CD4-positive, alpha-beta memory T cell (primary cell): ENCODE measurements around the gene NBEA. TPM values are rescaled to one million over a fixed set of nuclear protein-coding genes. Genes with fewer than 3 reads are reported as not detected.
A peak's percentile ranks its signal among the peaks of the same experiment; 100 is the strongest.

Experiments used
- CTCF ChIA-PET: fragments of 350-600 bp; sonication (Branson Sonifier 250); formaldehyde crosslinking; loops from one replicate; lab custom pipeline; 2021; ENCODE audit warnings: inconsistent platforms; ENCODE audit not compliant: partially characterized antibody; lab: Charles Lee
- POLR2A ChIA-PET: fragments of 350-600 bp; sonication (Branson Sonifier 250); formaldehyde crosslinking; loops from one replicate; lab custom pipeline; 2021; ENCODE audit not compliant: partially characterized antibody; lab: Charles Lee
- DNase-seq, 5 donors: peaks; one replicate each; pipeline versions ENCODE4 v3.0.0 to v3.0.0-alpha.2; 2020 to 2022; ENCODE audit warnings: mixed read lengths in 1 of 5
- H3K27ac ChIP-seq: one replicate; pipeline ENCODE4 v1.7.0; 2013; ENCODE audit warnings: low read depth, low read length
- H3K27me3 ChIP-seq: 2 replicates; pipeline ENCODE4 v1.7.0; 2013; ENCODE audit warnings: mild to moderate bottlenecking, low read length, moderate library complexity; ENCODE audit not compliant: insufficient read depth
- H3K36me3 ChIP-seq: 2 replicates; pipeline ENCODE4 v1.7.0; 2013; ENCODE audit warnings: mild to moderate bottlenecking, low read length, moderate library complexity; ENCODE audit not compliant: insufficient read depth
- H3K4me1 ChIP-seq: 2 replicates; pipeline ENCODE4 v1.7.0; 2013; ENCODE audit warnings: mild to moderate bottlenecking, low read length, moderate library complexity; ENCODE audit not compliant: insufficient read depth
- H3K4me3 ChIP-seq, 2 donors: one replicate each; pipeline ENCODE4 v1.7.0; 2013; ENCODE audit warnings: low read length in 2 of 2, mild to moderate bottlenecking in 1 of 2
- H3K9me3 ChIP-seq, 2 donors: one replicate each; pipeline ENCODE4 v1.7.0; 2013; ENCODE audit warnings: low read length in 2 of 2, control low read depth in 1 of 2; ENCODE audit not compliant: control insufficient read depth in 1 of 2
- H3K27ac Mint-ChIP-seq, 7 donors: one replicate each; pipeline ENCODE4 v1.8.0; 2020 to 2021; ENCODE audit warnings: mixed read lengths in 7 of 7, mild to moderate bottlenecking in 6 of 7, inconsistent platforms in 3 of 7, moderate library complexity in 3 of 7
- H3K27me3 Mint-ChIP-seq, 2 donors: one replicate each; pipeline ENCODE4 v1.8.0; 2020 to 2021; ENCODE audit warnings: mixed read lengths in 2 of 2
- H3K36me3 Mint-ChIP-seq, 2 donors: one replicate each; pipeline ENCODE4 v1.8.0; 2020 to 2021; ENCODE audit warnings: mixed read lengths in 2 of 2, inconsistent platforms in 1 of 2, mild to moderate bottlenecking in 1 of 2
- H3K4me1 Mint-ChIP-seq, 4 donors: one replicate each; pipeline ENCODE4 v1.8.0; 2020 to 2021; ENCODE audit warnings: mixed read lengths in 4 of 4, mild to moderate bottlenecking in 1 of 4
- H3K4me3 Mint-ChIP-seq, 8 donors: one replicate each; pipeline ENCODE4 v1.8.0; 2020 to 2021; ENCODE audit warnings: mixed read lengths in 8 of 8, mild to moderate bottlenecking in 7 of 8, moderate library complexity in 6 of 8, inconsistent platforms in 3 of 8
- H3K9me3 Mint-ChIP-seq, 8 donors: one replicate each; pipeline ENCODE4 v1.8.0; 2020 to 2021; ENCODE audit warnings: mixed read lengths in 8 of 8, mild to moderate bottlenecking in 5 of 8, inconsistent platforms in 3 of 8, moderate library complexity in 1 of 8
- intact Hi-C: fragments of 100-400 bp; cut with micrococcal nuclease; formaldehyde crosslinking; loops from one replicate; pipeline ENCODE4 v1.15.1; 2023
- polyA plus RNA-seq, 2 donors: library from polyadenylated mRNA; unstranded; fragments of 300-500 nt; fragmentation: Illumina TruSeq; gene quantifications; one replicate each; pipeline ENCODE4 v1.2.3, GENCODE V29; 2021
- total RNA-seq, 2 experiments: library from RNA; stranded (reverse); gene quantifications; one replicate each; pipeline ENCODE4 v1.2.3, GENCODE V29; 2021

The NBEA gene
- total and polyA plus RNA-seq, 4 experiments from 2014 or later: 0.48 to 1.8 (median 1.1) TPM

GRCh38 chr13:35146686-35147085 is 204.6 kb downstream of the NBEA start:
- Histone ChIP-seq H3K27me3 (no peaks in the 10 kb centered on the region), H3K4me1 (no peaks in the 10 kb centered on the region), H3K4me3 (no peak overlapping the region), H3K27ac (no peak overlapping the region), H3K9me3 (no peaks in the 10 kb centered on the region), H3K36me3 (no peaks in the 10 kb centered on the region)
- DNase-seq: no peak
- Mint-ChIP-seq H3K4me3 (no peak overlapping the region), H3K4me1 (no peaks in the 10 kb centered on the region), H3K27me3 (no peaks in the 10 kb centered on the region), H3K36me3 (no peaks in the 10 kb centered on the region), H3K27ac (no peak overlapping the region), H3K9me3 (peaks cover 0 to 2% (median 0%) of the 10 kb centered on the region in 8 donors)
- CTCF ChIA-PET: no interaction called here
- POLR2A ChIA-PET: no interaction called here
- intact Hi-C loops: no loop called here

DNA sequence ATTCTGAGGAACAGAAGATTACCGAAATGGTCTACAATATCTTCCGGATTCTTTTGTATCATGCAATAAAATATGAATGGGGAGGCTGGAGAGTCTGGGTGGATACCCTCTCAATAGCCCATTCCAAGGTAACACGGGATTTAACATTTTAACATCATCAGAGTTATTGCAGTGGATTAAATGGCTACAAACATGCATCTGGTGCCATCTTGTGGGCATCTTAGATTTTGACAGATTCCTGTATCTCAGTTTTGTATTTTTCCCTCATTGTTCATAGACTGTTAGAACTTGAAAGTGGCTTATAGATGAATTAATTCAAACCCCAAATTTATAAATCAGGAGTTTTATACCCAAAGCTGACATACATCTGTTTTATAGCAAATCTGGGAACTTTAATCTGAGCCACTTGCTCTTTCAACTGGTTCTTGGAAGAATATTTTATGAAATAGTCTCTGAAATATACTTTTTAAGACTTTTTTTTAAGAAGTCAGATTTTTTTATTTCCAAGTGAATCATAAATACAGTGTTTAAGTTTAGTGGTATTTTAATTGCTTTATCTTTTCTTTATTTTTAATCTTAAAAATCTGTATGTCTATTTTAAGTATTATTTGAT is 215.2 kb downstream of the NBEA start:
- intact Hi-C loops: loop anchor here (5.0 kb wide), 1 partner anchor 1225 kb away; no protein-coding TSS in a partner anchor
- Histone ChIP-seq H3K9me3 (no peaks in the 10 kb centered on the region), H3K27me3 (no peaks in the 10 kb centered on the region), H3K4me3 (no peak overlapping the region), H3K36me3 (no peaks in the 10 kb centered on the region), H3K4me1 (no peaks in the 10 kb centered on the region), H3K27ac (no peak overlapping the region)
- Mint-ChIP-seq H3K4me1 (peaks cover 0 to under 1% (median under 1%) of the 10 kb centered on the region in 4 donors), H3K27me3 (no peaks in the 10 kb centered on the region), H3K9me3 (peaks cover 0 to 2% (median 0%) of the 10 kb centered on the region in 8 donors), H3K4me3 (no peak overlapping the region), H3K27ac (no peak overlapping the region), H3K36me3 (no peaks in the 10 kb centered on the region)
- ChIA-PET CTCF (no interaction called here), POLR2A (no interaction called here)
- peak in 3 of 5 donors; percentile 5 to 15 (median 11) for DNase-seq

DNA sequence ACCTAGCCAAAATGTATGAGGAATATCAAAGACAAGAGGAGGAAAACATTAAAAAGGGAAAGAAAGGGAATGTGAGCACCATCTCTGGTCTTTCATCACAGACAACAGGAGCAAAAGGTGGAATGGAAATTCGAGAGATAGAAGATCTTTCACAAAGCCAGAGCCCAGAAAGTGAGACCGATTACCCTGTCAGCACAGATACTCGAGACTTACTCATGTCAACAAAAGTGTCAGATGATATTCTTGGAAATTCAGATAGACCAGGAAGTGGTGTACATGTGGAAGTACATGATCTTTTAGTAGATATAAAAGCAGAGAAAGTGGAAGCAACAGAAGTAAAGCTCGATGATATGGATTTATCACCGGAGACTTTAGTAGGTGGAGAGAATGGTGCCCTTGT is 217.0 kb downstream of the NBEA start:
- ChIA-PET POLR2A (no interaction called here), CTCF (no interaction called here)
- Mint-ChIP-seq H3K4me3 (no peak overlapping the region), H3K27ac (peak overlapping the region in 1 of 7 donors; percentile 17), H3K4me1 (peaks cover 0 to 5% (median 4%) of the 10 kb centered on the region in 4 donors), H3K9me3 (peaks cover 0 to 2% (median 0%) of the 10 kb centered on the region in 8 donors), H3K36me3 (no peaks in the 10 kb centered on the region), H3K27me3 (no peaks in the 10 kb centered on the region)
- Histone ChIP-seq H3K4me3 (no peak overlapping the region), H3K4me1 (peaks cover 4% of the 10 kb centered on the region), H3K36me3 (no peaks in the 10 kb centered on the region), H3K27me3 (no peaks in the 10 kb centered on the region), H3K9me3 (no peaks in the 10 kb centered on the region), H3K27ac (no peak overlapping the region)
- intact Hi-C loops: loop anchor here (5.0 kb wide), 1 partner anchor 1227 kb away; no protein-coding TSS in a partner anchor
- DNase-seq: no peak

DNA sequence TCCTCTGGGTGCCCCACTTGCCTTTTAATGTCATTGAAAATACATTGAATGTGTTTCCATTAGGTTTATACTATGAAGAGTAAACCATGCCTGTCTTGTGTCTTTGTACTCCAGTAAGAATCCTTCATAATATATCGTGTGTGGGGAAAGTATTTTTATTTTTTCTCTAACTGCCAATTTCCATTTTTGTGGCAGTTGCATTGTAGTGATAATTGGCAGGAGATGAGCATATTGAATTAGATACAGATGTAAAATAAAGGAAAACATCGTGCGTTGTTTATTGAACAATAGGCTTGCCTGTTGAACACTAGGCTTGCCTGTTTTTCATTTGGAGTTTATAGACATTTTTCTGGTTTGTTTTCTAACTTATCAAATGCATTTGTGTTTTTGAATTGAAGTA is 218.8 kb downstream of the NBEA start:
- no peaks in the 10 kb centered on the region for H3K36me3 ChIP-seq
- Mint-ChIP-seq H3K36me3 (no peaks in the 10 kb centered on the region), H3K4me1 (peaks cover 0 to 5% (median 4%) of the 10 kb centered on the region in 4 donors), H3K9me3 (peaks cover 0 to 2% (median 0%) of the 10 kb centered on the region in 8 donors), H3K27ac (no peak overlapping the region), H3K27me3 (no peaks in the 10 kb centered on the region), H3K4me3 (no peak overlapping the region)
- H3K4me3 ChIP-seq: no peak overlapping the region
- intact Hi-C loops: loop anchor here (10.0 kb wide), 1 partner anchor 1346 kb away; the partner anchor contains the start of gene RFC3
- no peaks in the 10 kb centered on the region for H3K27me3 ChIP-seq
- POLR2A ChIA-PET: no interaction called here
- no peaks in the 10 kb centered on the region for H3K9me3 ChIP-seq
- CTCF ChIA-PET: no interaction called here
- DNase-seq: no peak
- peaks cover 4% of the 10 kb centered on the region for H3K4me1 ChIP-seq
- no peak overlapping the region for H3K27ac ChIP-seq

DNA sequence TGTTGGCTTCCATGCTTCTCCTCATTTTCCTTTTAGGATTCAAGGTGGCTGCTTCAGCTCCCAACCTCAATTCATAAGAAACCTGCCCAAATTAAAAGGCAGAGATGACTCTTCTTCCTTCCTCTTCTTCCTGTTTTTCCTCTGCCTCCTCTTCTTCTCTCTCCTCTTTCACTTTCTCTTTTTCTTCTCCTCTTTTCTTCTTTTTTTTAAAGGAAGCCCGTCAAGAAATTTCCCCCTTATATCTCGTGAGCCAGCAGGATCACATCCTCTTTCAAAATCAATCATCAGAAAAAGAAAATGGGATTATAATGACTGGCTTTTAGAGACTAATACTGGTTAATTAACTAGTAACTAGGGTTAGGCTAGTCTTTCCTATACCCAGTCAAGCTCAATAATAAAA is 220.3 kb downstream of the NBEA start:
- DNase-seq: no peak
- Mint-ChIP-seq H3K36me3 (no peaks in the 10 kb centered on the region), H3K9me3 (peaks cover 0 to 2% (median 0%) of the 10 kb centered on the region in 8 donors), H3K4me3 (peak overlapping the region in 6 of 8 donors; percentile 35 to 68 (median 40)), H3K27ac (peak overlapping the region in 5 of 7 donors; percentile 1 to 60 (median 48)), H3K27me3 (no peaks in the 10 kb centered on the region), H3K4me1 (peaks cover 0 to 5% (median 4%) of the 10 kb centered on the region in 4 donors)
- Histone ChIP-seq H3K4me1 (peaks cover 4% of the 10 kb centered on the region), H3K4me3 (no peak overlapping the region), H3K9me3 (no peaks in the 10 kb centered on the region), H3K36me3 (no peaks in the 10 kb centered on the region), H3K27ac (no peak overlapping the region), H3K27me3 (no peaks in the 10 kb centered on the region)
- POLR2A ChIA-PET: no interaction called here
- intact Hi-C loops: loop anchor here (10.0 kb wide), 1 partner anchor 1348 kb away; the partner anchor contains the start of gene RFC3
- CTCF ChIA-PET: interaction anchor here (1.1 kb wide), 1 partner anchor 14 kb away, joined by 3 read pairs; no protein-coding TSS in a partner anchor

DNA sequence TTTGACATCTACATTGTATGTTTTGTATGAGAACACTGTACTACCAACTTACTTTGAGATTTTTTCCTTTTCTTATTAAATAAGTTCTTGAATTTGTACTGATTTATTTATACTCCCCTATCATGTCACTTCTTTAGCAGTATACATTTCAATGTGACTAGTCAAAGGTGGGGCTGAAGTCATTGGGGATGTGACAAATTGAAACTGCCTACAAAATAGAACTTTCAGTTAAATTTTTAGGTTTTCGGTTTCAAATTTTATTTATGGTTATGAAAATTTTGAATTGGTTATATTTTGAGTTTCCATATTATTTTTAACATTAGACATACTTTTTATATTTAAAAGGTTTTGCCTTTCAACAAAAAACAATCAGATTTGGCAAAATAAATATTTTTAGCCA is 221.6 kb downstream of the NBEA start:
- Mint-ChIP-seq H3K9me3 (peaks cover 0 to 2% (median 0%) of the 10 kb centered on the region in 8 donors), H3K4me3 (no peak overlapping the region), H3K27me3 (no peaks in the 10 kb centered on the region), H3K4me1 (peaks cover 0 to 5% (median 4%) of the 10 kb centered on the region in 4 donors), H3K36me3 (no peaks in the 10 kb centered on the region), H3K27ac (no peak overlapping the region)
- H3K4me3 ChIP-seq: no peak overlapping the region
- DNase-seq: no peak
- no peaks in the 10 kb centered on the region for H3K27me3 ChIP-seq
- H3K27ac ChIP-seq: no peak overlapping the region
- ChIA-PET POLR2A (no interaction called here), CTCF (interaction anchor here (1.1 kb wide), 1 partner anchor 15 kb away, joined by 3 read pairs; no protein-coding TSS in a partner anchor)
- no peaks in the 10 kb centered on the region for H3K36me3 ChIP-seq
- intact Hi-C loops: loop anchor here (10.0 kb wide), 1 partner anchor 1349 kb away; the partner anchor contains the start of gene RFC3
- H3K4me1 ChIP-seq: peaks cover 4% of the 10 kb centered on the region
- no peaks in the 10 kb centered on the region for H3K9me3 ChIP-seq

DNA sequence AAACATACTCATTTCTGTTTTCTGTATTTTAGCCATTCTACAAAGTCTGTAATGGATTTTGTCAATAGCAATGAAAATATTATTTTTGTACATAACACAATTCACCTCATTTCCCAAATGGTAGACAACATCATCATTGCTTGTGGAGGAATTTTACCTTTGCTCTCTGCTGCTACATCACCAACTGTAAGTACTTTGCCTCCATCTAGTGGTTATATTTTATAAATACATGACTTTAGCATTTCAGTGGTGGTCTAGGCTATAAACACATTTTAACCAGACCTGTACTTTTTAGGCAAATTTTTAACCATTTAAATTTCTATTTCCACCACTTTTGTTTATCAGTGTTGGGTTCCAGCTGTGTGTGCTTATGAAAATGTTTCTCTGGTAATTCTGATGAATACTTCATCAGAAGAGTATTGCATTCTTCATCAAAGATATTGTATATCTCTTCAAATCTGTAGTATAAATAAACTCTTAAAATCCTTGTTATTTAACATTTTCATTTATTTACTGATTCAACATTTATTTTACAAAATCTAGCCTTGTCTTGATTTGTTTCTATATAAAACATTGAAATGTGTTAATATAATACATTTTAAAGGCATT is 222.4 kb downstream of the NBEA start:
- Mint-ChIP-seq H3K9me3 (peaks cover 0 to 2% (median 0%) of the 10 kb centered on the region in 8 donors), H3K27me3 (no peaks in the 10 kb centered on the region), H3K27ac (no peak overlapping the region), H3K4me3 (no peak overlapping the region), H3K4me1 (peaks cover 0 to 5% (median 4%) of the 10 kb centered on the region in 4 donors), H3K36me3 (no peaks in the 10 kb centered on the region)
- intact Hi-C loops: loop anchor here (10.0 kb wide), 1 partner anchor 1350 kb away; the partner anchor contains the start of gene RFC3
- Histone ChIP-seq H3K4me1 (peaks cover 4% of the 10 kb centered on the region), H3K4me3 (no peak overlapping the region), H3K27me3 (no peaks in the 10 kb centered on the region), H3K27ac (no peak overlapping the region), H3K36me3 (no peaks in the 10 kb centered on the region), H3K9me3 (no peaks in the 10 kb centered on the region)
- POLR2A ChIA-PET: interaction anchor here (0.6 kb wide), 1 partner anchor 8 kb away, joined by 3 read pairs; no protein-coding TSS in a partner anchor
- DNase-seq: peak in 4 of 5 donors; percentile 22 to 33 (median 29)
- CTCF ChIA-PET: no interaction called here
